ENCODE data around the gene TET1.

DNA sequence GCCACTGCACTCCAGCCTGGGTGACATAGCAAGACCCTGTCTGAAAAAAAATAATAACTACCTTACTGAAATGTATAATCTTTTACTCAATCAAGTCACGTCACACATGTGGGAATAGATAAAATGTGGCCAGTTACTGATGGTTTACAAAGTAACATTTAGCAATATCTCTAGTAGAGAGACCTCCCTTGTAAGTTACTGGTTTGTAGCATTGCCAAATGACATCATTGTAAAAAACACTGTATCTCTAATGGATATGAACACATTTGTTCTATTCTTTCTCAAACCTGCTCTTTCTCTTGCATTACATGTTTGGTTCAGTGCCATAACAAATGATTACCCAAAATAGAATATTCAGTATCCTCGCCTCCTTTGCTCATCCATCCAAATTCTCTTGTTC lies 18.8 kb downstream of the TET1 start:
- TF ChIP-seq, protein P1, sequence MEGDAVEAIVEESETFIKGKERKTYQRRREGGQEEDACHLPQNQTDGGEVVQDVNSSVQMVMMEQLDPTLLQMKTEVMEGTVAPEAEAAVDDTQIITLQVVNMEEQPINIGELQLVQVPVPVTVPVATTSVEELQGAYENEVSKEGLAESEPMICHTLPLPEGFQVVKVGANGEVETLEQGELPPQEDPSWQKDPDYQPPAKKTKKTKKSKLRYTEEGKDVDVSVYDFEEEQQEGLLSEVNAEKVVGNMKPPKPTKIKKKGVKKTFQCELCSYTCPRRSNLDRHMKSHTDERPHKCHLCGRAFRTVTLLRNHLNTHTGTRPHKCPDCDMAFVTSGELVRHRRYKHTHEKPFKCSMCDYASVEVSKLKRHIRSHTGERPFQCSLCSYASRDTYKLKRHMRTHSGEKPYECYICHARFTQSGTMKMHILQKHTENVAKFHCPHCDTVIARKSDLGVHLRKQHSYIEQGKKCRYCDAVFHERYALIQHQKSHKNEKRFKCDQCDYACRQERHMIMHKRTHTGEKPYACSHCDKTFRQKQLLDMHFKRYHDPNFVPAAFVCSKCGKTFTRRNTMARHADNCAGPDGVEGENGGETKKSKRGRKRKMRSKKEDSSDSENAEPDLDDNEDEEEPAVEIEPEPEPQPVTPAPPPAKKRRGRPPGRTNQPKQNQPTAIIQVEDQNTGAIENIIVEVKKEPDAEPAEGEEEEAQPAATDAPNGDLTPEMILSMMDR (IDR thresholded peaks at IDR 0.05): no peak
- TF ChIP-seq POLR2A (IDR thresholded peaks at IDR 0.05) (no peak), POLR2AphosphoS5 (IDR thresholded peaks at IDR 0.05) (no peak)
